Measurements from ENCODE around the gene MRPL44. TPM values are rescaled to one million over a fixed set of nuclear protein-coding genes. Genes with fewer than 3 reads are reported as not detected.
A peak's percentile ranks its signal among the peaks of the same experiment; 100 is the strongest.

The MRPL44 gene
- total and polyA plus RNA-seq, 2 donors (not counting 1 experiment from before 2014, with no cell fraction given) = 8.9 to 26.7 TPM

DNA sequence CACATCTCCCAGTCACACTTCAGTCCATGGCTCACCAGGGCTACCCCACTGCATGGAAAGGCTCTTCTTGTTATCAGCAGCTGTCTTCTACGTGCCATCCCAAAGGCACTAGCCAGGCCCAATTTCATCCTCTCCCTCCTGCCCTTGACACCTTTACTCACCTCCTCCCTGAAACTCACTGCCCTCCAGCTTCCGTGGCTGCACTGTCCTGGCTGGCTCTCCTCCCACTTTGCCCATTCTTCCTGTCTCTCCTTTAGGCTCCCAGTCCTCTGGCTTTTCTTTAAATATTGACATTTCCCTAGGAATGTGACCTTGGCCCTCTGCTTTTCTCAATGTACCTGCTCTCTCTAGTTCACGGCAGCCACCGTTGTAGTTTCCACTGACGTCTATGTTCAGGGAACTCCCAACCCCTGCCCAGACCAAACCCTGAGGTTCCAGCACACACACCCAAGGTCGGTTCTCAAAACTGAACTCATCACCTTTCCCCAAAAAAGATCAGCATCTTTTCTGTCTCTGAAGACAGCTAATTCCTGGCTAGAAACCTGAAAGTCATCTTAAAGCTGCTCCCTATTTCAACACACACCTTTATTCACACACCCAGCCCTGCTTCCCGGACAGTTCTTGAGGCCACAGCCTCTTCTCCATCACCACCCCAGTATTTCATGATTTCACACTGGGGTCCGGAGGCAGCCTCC is 48.8 kb upstream of the MRPL44 start:
- H4K20me1 ChIP-seq (ENCODE audit: control insufficient read depth, insufficient read depth, low read length, poor library complexity, severe bottlenecking) = no peaks in the 10 kb centered on the region
- DNase-seq (no peak), ATAC-seq (ENCODE audit: low read depth) (no peak)
- TF ChIP-seq CTCF (IDR thresholded peaks at IDR 0.05) (no peak), EZH2 (IDR thresholded peaks at IDR 0.05; ENCODE audit: borderline replicate concordance, insufficient read depth, low read depth, low read length, poor library complexity, severe bottlenecking) (no peak)
- no peaks in the 10 kb centered on the region for H3K9me3 ChIP-seq (ENCODE audit: control extremely low read depth in 1 of 3, control insufficient read depth in 2 of 3, insufficient read depth in 1 of 3, low read length in 2 of 3)
- Mint-ChIP-seq H3K27me3 (no peaks in the 10 kb centered on the region), H3K27ac (peak overlapping the region; percentile 48), H3K4me3 (no peak overlapping the region), H3K4me1 (peaks cover 26% of the 10 kb centered on the region), H3K9me3 (ENCODE audit: insufficient read depth) (no peaks in the 10 kb centered on the region)
- peaks cover 0 to 18% of the 10 kb centered on the region in 2 experiments for H3K36me3 ChIP-seq (replicated peaks in 1 of 2; ENCODE audit: control extremely low read depth in 1 of 2, control insufficient read depth in 1 of 2, extremely low read depth in 1 of 2, insufficient read depth in 2 of 2, low read length in 1 of 2)
- no peak overlapping the region for H3K27ac ChIP-seq (ENCODE audit: low read length in 2 of 2)
- no peaks in the 10 kb centered on the region for H3K27me3 ChIP-seq (replicated peaks in 1 of 4; ENCODE audit: control extremely low read depth in 1 of 4, control insufficient read depth in 3 of 4, insufficient read depth in 4 of 4, low read length in 3 of 4)
- ChIA-PET POLR2A (interaction anchor here (0.7 to 1.1 kb wide), 2 partner anchors 15 to 38 kb away, joined by 3 read pairs; no protein-coding TSS in a partner anchor), CTCF (interaction anchor here (0.6 kb wide), 1 partner anchor 49 kb away, joined by 3 read pairs; no protein-coding TSS in a partner anchor)
- 86% methylated on average over 8 of the region's 8 CpGs for WGBS (ENCODE audit: insufficient coverage)
- H3K4me3 ChIP-seq (ENCODE audit: control extremely low read depth in 1 of 5, extremely low read depth in 1 of 5, insufficient read depth in 1 of 5, low read depth in 2 of 5, low read length in 4 of 5) = no peak overlapping the region
- peaks cover 26% of the 10 kb centered on the region for H3K79me2 ChIP-seq (ENCODE audit: control insufficient read depth, insufficient read depth, low read length)
- intact Hi-C loops (cut with micrococcal nuclease) = no loop called here
- no peaks in the 10 kb centered on the region for H3K4me1 ChIP-seq (ENCODE audit: control insufficient read depth in 2 of 2, insufficient read depth in 2 of 2, low read length in 2 of 2)
- H2AFZ ChIP-seq (ENCODE audit: insufficient read depth, low read depth, low read length, poor library complexity, severe bottlenecking) = no peak overlapping the region
- H3K9ac ChIP-seq (ENCODE audit: low read length) = no peak overlapping the region
- H3K4me2 ChIP-seq (replicated peaks; ENCODE audit: low read depth, low read length, poor library complexity, severe bottlenecking) = no peak overlapping the region

- intact Hi-C loops (cut with micrococcal nuclease) = no loop called here
- peak overlapping the region; percentile 56 for H3K27ac Mint-ChIP-seq
- no peaks in the 10 kb centered on the region for H3K27me3 Mint-ChIP-seq
- Histone ChIP-seq H3K36me3 (replicated peaks in 1 of 2; ENCODE audit: control extremely low read depth in 1 of 2, control insufficient read depth in 1 of 2, extremely low read depth in 1 of 2, insufficient read depth in 2 of 2, low read length in 1 of 2) (peaks cover 0 to 15% of the 10 kb centered on the region in 2 experiments), H3K27me3 (replicated peaks in 1 of 4; ENCODE audit: control extremely low read depth in 1 of 4, control insufficient read depth in 3 of 4, insufficient read depth in 4 of 4, low read length in 3 of 4) (no peaks in the 10 kb centered on the region), H3K27ac (ENCODE audit: low read length in 2 of 2) (no peak overlapping the region), H3K9me3 (ENCODE audit: control extremely low read depth in 1 of 3, control insufficient read depth in 2 of 3, insufficient read depth in 1 of 3, low read length in 2 of 3) (no peaks in the 10 kb centered on the region), H3K4me3 (ENCODE audit: control extremely low read depth in 1 of 5, extremely low read depth in 1 of 5, insufficient read depth in 1 of 5, low read depth in 2 of 5, low read length in 4 of 5) (no peak overlapping the region), H3K79me2 (ENCODE audit: control insufficient read depth, insufficient read depth, low read length) (peaks cover 26% of the 10 kb centered on the region), H3K9ac (ENCODE audit: low read length) (no peak overlapping the region), H3K4me2 (replicated peaks; ENCODE audit: low read depth, low read length, poor library complexity, severe bottlenecking) (no peak overlapping the region), H4K20me1 (ENCODE audit: control insufficient read depth, insufficient read depth, low read length, poor library complexity, severe bottlenecking) (no peaks in the 10 kb centered on the region), H2AFZ (ENCODE audit: insufficient read depth, low read depth, low read length, poor library complexity, severe bottlenecking) (no peak overlapping the region), H3K4me1 (ENCODE audit: control insufficient read depth in 2 of 2, insufficient read depth in 2 of 2, low read length in 2 of 2) (no peaks in the 10 kb centered on the region)
- H3K4me1 Mint-ChIP-seq = peaks cover 26% of the 10 kb centered on the region
- CTCF ChIA-PET = no interaction called here
- POLR2A ChIA-PET = no interaction called here
- H3K4me3 Mint-ChIP-seq = no peak overlapping the region
- no peak for TF ChIP-seq CTCF (IDR thresholded peaks at IDR 0.05)
- TF ChIP-seq EZH2 (IDR thresholded peaks at IDR 0.05; ENCODE audit: borderline replicate concordance, insufficient read depth, low read depth, low read length, poor library complexity, severe bottlenecking) = no peak
- H3K9me3 Mint-ChIP-seq (ENCODE audit: insufficient read depth) = no peaks in the 10 kb centered on the region
- 82% methylated on average over 6 of the region's 7 CpGs for WGBS (ENCODE audit: insufficient coverage)
- ATAC-seq (ENCODE audit: low read depth) (no peak), DNase-seq (no peak)
Observed at GRCh38 chr2:223909001-223909741, 48.1 kb upstream of the MRPL44 start.
